HepG2 (cell line): ENCODE results near the gene CADM2. TPM values are rescaled to one million over a fixed set of nuclear protein-coding genes. Genes with fewer than 3 reads are reported as not detected.

Source experiments
- ATAC-seq: fragments of 200-7000 bp; cut with Tn5 transposase; 3 replicates; pipeline ENCODE4 v1.9.1; 2020; ENCODE audit warnings: mild to moderate bottlenecking, moderate library complexity
- BruUV-seq: library from RNA; stranded (reverse); fragments of 400-500 nt; replicated peaks from 2 replicates; lab custom pipeline; 2021; lab: Mats Ljungman, UMichigan
- CTCF ChIA-PET: fragments of 300-600 bp; formaldehyde crosslinking; extraction: SDS; loops from one replicate; lab custom pipeline; 2021; ENCODE audit warnings: low total read pairs, inconsistent platforms, low intra/inter-chr PET ratio; lab: Yijun Ruan, JAX
- POLR2A ChIA-PET: fragments of 350-600 bp; sonication (Branson Sonifier 250); formaldehyde crosslinking; loops from one replicate; lab custom pipeline; 2020; ENCODE audit warnings: antibody characterized with exemption, inconsistent platforms; lab: Yijun Ruan, JAX
- DNase-seq: peaks from one replicate; pipeline ENCODE4 v3.0.0-alpha.2; 2015; ENCODE audit warnings: low spot score
- FAIRE-seq: peaks from 3 replicates; lab custom pipeline; 2011; peaks lifted over from hg19 to GRCh38; lab: Jason Lieb, UNC
- H2AFZ ChIP-seq: one replicate; pipeline ENCODE4 v1.6.1; 2011; ENCODE audit warnings: low read length, inconsistent platforms
- H3K27ac ChIP-seq: fragments of 300-600 bp; 3 replicates; pipeline ENCODE4 v1.8.0; 2011; ENCODE audit warnings: mixed run types, mild to moderate bottlenecking, mixed read lengths, low read length, inconsistent platforms; ENCODE audit not compliant: insufficient read depth; ENCODE audit errors: extremely low read length
- H3K27me3 ChIP-seq, 2 experiments: fragments of 200-600 bp in 1 of 2; 2 replicates in 1 of 2; 3 replicates in 1 of 2; pipeline versions ENCODE4 v1.6.0 to v1.8.0; 2011; ENCODE audit warnings: low read length in 2 of 2, mild to moderate bottlenecking in 2 of 2, moderate library complexity in 2 of 2, inconsistent platforms in 1 of 2; ENCODE audit not compliant: insufficient read depth in 2 of 2, control insufficient read depth in 1 of 2
- H3K36me3 ChIP-seq, 2 experiments: fragments of 200-600 bp in 1 of 2; replicated peaks in 1 of 2; 2 replicates in 1 of 2; 3 replicates in 1 of 2; pipeline versions ENCODE4 v1.5.1 to v1.8.0; 2011; ENCODE audit warnings: low read length in 2 of 2, inconsistent platforms in 1 of 2; ENCODE audit not compliant: insufficient read depth in 2 of 2, control insufficient read depth in 1 of 2
- H3K4me1 ChIP-seq: 2 replicates; pipeline ENCODE4 v1.5.1; 2012; ENCODE audit warnings: low read length, inconsistent platforms; ENCODE audit not compliant: insufficient read depth
- H3K4me2 ChIP-seq: 2 replicates; pipeline ENCODE4 v1.6.0; 2011; ENCODE audit warnings: low read depth, low read length, inconsistent platforms
- H3K4me3 ChIP-seq, 3 experiments: fragments of 200-600 bp in 1 of 3; sonication (generic), shearing (Covaris generic) in 1 of 3; replicated peaks in 1 of 3; 2 replicates each; pipeline ENCODE4 v1.5.1; 2011 to 2016; ENCODE audit warnings: low read length in 3 of 3, inconsistent platforms in 2 of 3, low read depth in 2 of 3, mild to moderate bottlenecking in 2 of 3, control low read depth in 1 of 3, mixed read lengths in 1 of 3; ENCODE audit not compliant: insufficient read depth in 1 of 3
- H3K79me2 ChIP-seq: one replicate; pipeline ENCODE4 v1.6.1; 2011; ENCODE audit warnings: low read length, inconsistent platforms; ENCODE audit not compliant: insufficient read depth
- H3K9ac ChIP-seq: 2 replicates; pipeline ENCODE4 v1.6.0; 2011; ENCODE audit warnings: mild to moderate bottlenecking, low read depth, low read length, inconsistent platforms; ENCODE audit not compliant: insufficient read depth
- H3K9me3 ChIP-seq: 2 replicates; pipeline ENCODE4 v1.5.1; 2012; ENCODE audit warnings: mild to moderate bottlenecking, low read length
- H4K20me1 ChIP-seq: 2 replicates; pipeline ENCODE4 v1.6.0; 2011; ENCODE audit warnings: inconsistent platforms, mild to moderate bottlenecking, low read length, moderate library complexity; ENCODE audit not compliant: insufficient read depth
- ARHGAP35 ChIP-seq: sonication (generic); formaldehyde crosslinking; IDR thresholded peaks from 2 replicates; pipeline ENCODE4 v1.9.0; 2022; ENCODE audit warnings: mild to moderate bottlenecking, inconsistent platforms, moderate library complexity, missing genetic modification reagents, borderline replicate concordance
- ISL2 ChIP-seq: sonication (generic); formaldehyde crosslinking; IDR thresholded peaks from 2 replicates; pipeline ENCODE4 v1.5.0; 2020; ENCODE audit warnings: missing genetic modification reagents
- NAIF1 ChIP-seq: sonication (generic); formaldehyde crosslinking; IDR thresholded peaks from 2 replicates; pipeline ENCODE4 v1.5.0; 2020; ENCODE audit warnings: mild to moderate bottlenecking, missing genetic modification reagents, borderline replicate concordance
- NCOR1 ChIP-seq: fragments of 200-600 bp; sonication (generic); IDR thresholded peaks from 2 replicates; pipeline ENCODE4 v1.7.0; 2017; ENCODE audit warnings: antibody characterized with exemption, low read length, borderline replicate concordance
- NR1H2 ChIP-seq: sonication (generic); formaldehyde crosslinking; IDR thresholded peaks from 2 replicates; pipeline ENCODE4 v1.8.1; 2022; ENCODE audit warnings: low read depth, missing genetic modification reagents, borderline replicate concordance
- RAD51 ChIP-seq: fragments of 450-650 bp; IDR thresholded peaks from 2 replicates; pipeline ENCODE4 v1.6.1; 2016; ENCODE audit warnings: borderline replicate concordance
- RFX1 ChIP-seq: fragments of 450-650 bp; IDR thresholded peaks from 2 replicates; pipeline ENCODE4 v1.6.1; 2017
- TCF7L2 ChIP-seq: IDR thresholded peaks from 2 replicates; pipeline ENCODE4 v1.6.1; 2011; ENCODE audit warnings: mild to moderate bottlenecking, low read depth, low read length, moderate library complexity
- ZNF225 ChIP-seq: sonication (generic); formaldehyde crosslinking; IDR thresholded peaks from 2 replicates; pipeline ENCODE4 v1.4.0; 2020; ENCODE audit warnings: mild to moderate bottlenecking, missing genetic modification reagents
- ZNF33B ChIP-seq: sonication (generic); formaldehyde crosslinking; IDR thresholded peaks from 2 replicates; pipeline ENCODE4 v1.5.1; 2020; ENCODE audit warnings: mild to moderate bottlenecking, missing genetic modification reagents
- ZNF781 ChIP-seq: sonication (generic); formaldehyde crosslinking; IDR thresholded peaks from 2 replicates; pipeline ENCODE4 v1.5.1; 2020; ENCODE audit warnings: borderline replicate concordance, mild to moderate bottlenecking, missing genetic modification reagents; ENCODE audit errors: not compliant biosample characterization
- WGBS: methylation state at CpG from one replicate; pipeline ENCODE4 v1.1.6; 2017; ENCODE audit warnings: low lambda C conversion rate; 5-methylcytosine and 5-hydroxymethylcytosine counted together
- in situ Hi-C: cut with HindIII; loops from 2 replicates; pipeline ENCODE4 v1.10.0; 2017; ENCODE audit warnings: low pct_unique_long_range_greater_than_20kb; ENCODE audit not compliant: extremely low pct_ligation_motif_present
- intact Hi-C: fragments of 100-400 bp; cut with micrococcal nuclease; formaldehyde crosslinking; loops from one replicate; pipeline ENCODE4 v1.10.0; 2022; ENCODE audit not compliant: unreplicated experiment
- polyA plus RNA-seq, 8 experiments: library from polyadenylated mRNA; depleted of rRNA in 3 of 8; stranded (reverse) in 7 of 8; unstranded in 1 of 8; fragments of >200 nt; fragmentation: Illumina TruSeq in 4 of 8; extraction: Trizol in 4 of 8; gene quantifications; 2 replicates each; pipeline versions ENCODE4 v1.2.1 to v1.2.3, GENCODE V29; 2011 to 2016; ENCODE audit warnings: low read depth in 4 of 8, missing spikeins in 1 of 8, mixed read lengths in 1 of 8; ENCODE audit not compliant: insufficient read depth in 1 of 8
- total RNA-seq, 5 experiments: library from RNA; depleted of rRNA; stranded (reverse); fragments of >200 nt; fragmentation: Illumina TruSeq; extraction: Trizol; gene quantifications; 2 replicates each; pipeline ENCODE4 v1.2.3, GENCODE V29; 2016; ENCODE audit warnings: low read depth in 1 of 5
- TF ChIP-seq, protein P1 (sequence below): sonication (generic); formaldehyde crosslinking; IDR thresholded peaks from 2 replicates; pipeline ENCODE4 v1.5.0; 2020; ENCODE audit warnings: missing genetic modification reagents, mild to moderate bottlenecking, borderline replicate concordance
- TF ChIP-seq, protein P2 (sequence below): sonication (generic); formaldehyde crosslinking; IDR thresholded peaks from 2 replicates; pipeline ENCODE4 v1.8.0; 2022; ENCODE audit warnings: low read depth, missing genetic modification reagents

Gene CADM2
- total and polyA plus RNA-seq, 2 of the 13 experiments (the other 11 are each of a cell fraction or from before 2014, with no cell fraction given): not detected

DNA sequence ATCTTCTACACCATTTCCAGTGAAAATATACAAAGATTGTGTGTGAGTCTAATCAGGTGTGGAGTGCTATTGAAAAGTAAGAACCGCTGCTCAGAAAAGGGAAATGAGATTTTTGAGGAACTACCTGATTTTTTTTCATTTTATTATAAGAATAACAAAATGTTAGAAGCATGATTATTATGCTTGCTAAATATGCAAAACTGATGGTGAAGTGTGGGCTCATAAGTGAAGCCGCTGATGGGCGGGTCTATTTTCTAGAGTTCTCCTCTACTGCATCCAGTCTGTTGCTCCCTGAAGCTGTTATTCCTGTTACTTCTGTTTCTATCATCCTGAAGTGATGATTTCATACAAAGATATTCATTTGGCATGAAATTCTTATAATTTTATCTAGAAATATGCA, 612.0 kb downstream of the CADM2 start:
- BruUV-seq: no TSS peak
- H3K79me2 ChIP-seq: no peaks in the 10 kb centered on the region
- H3K9me3 ChIP-seq: no peaks in the 10 kb centered on the region
- intact Hi-C loops (loop anchor here (10.0 kb wide), 2 partner anchors 234 to 596 kb away; no protein-coding TSS in a partner anchor), in situ Hi-C loops (loop anchor here (10.0 kb wide), 1 partner anchor 266 kb away; no protein-coding TSS in a partner anchor)
- ChIA-PET POLR2A (no interaction called here), CTCF (no interaction called here)
- H3K4me1 ChIP-seq: no peaks in the 10 kb centered on the region
- no peak for ATAC-seq
- H4K20me1 ChIP-seq: no peaks in the 10 kb centered on the region
- no peak overlapping the region for H3K4me3 ChIP-seq
- no peak overlapping the region for H3K27ac ChIP-seq
- WGBS: 56% methylated on average over 3 of the region's 3 CpGs
- no peak for TF ChIP-seq ISL2 (CRISPR knock-in tag)
- no peak for TF ChIP-seq NAIF1 (CRISPR knock-in tag)
- no peak for TF ChIP-seq RFX1
- TF ChIP-seq, protein P1, sequence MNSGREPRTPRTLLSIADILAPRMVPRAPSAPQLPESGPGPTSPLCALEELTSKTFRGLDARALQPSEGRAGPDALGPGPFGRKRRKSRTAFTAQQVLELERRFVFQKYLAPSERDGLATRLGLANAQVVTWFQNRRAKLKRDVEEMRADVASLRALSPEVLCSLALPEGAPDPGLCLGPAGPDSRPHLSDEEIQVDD (CRISPR knock-in tag): no peak
- TF ChIP-seq TCF7L2: no peak
- TF ChIP-seq ZNF33B (CRISPR knock-in tag): no peak
- no peak for TF ChIP-seq RAD51
- no peak for TF ChIP-seq NCOR1
- TF ChIP-seq ARHGAP35 (CRISPR knock-in tag): no peak
- TF ChIP-seq, protein P2, sequence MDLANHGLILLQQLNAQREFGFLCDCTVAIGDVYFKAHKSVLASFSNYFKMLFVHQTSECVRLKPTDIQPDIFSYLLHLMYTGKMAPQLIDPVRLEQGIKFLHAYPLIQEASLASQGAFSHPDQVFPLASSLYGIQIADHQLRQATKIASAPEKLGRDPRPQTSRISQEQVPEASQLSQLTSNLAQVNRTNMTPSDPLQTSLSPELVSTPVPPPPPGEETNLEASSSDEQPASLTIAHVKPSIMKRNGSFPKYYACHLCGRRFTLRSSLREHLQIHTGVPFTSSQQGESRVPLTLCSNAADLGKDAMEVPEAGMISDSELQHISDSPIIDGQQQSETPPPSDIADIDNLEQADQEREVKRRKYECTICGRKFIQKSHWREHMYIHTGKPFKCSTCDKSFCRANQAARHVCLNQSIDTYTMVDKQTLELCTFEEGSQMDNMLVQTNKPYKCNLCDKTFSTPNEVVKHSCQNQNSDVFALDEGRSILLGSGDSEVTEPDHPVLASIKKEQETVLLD: no peak
- no peak for TF ChIP-seq ZNF781
- no peak for TF ChIP-seq NR1H2
- TF ChIP-seq ZNF225 (CRISPR knock-in tag): no peak
- no peaks in the 10 kb centered on the region for H3K27me3 ChIP-seq
- no peak overlapping the region for H3K9ac ChIP-seq
- H3K36me3 ChIP-seq: no peaks in the 10 kb centered on the region
- H3K4me2 ChIP-seq: no peak overlapping the region
- FAIRE-seq: no peak
- no peak overlapping the region for H2AFZ ChIP-seq
- no peak for DNase-seq
